ENCODE results near the gene RPL7L1.
"Not testable (repeated sequence)": the region's sequence is repeated elsewhere in the genome, so short reads cannot be mapped to it uniquely, and the experiment has no call there.

- TF ChIP-seq CTCF (IDR thresholded peaks at IDR 0.05); POLR2A (IDR thresholded peaks at IDR 0.05); POLR2AphosphoS5 (IDR thresholded peaks at IDR 0.05); EP300 (IDR thresholded peaks at IDR 0.05; ENCODE audit: low read depth): not testable (repeated sequence)
These were observed 8.8 kb downstream of the RPL7L1 start for GRCh38 chr6:42888201-42888600.

Measured in transverse colon (tissue), 4 donors.